ENCODE measurements around the gene MAP3K14.
"Not testable (repeated sequence)": the region's sequence is repeated elsewhere in the genome, so short reads cannot be mapped to it uniquely, and the experiment has no call there.

MAP3K14 gene

DNA sequence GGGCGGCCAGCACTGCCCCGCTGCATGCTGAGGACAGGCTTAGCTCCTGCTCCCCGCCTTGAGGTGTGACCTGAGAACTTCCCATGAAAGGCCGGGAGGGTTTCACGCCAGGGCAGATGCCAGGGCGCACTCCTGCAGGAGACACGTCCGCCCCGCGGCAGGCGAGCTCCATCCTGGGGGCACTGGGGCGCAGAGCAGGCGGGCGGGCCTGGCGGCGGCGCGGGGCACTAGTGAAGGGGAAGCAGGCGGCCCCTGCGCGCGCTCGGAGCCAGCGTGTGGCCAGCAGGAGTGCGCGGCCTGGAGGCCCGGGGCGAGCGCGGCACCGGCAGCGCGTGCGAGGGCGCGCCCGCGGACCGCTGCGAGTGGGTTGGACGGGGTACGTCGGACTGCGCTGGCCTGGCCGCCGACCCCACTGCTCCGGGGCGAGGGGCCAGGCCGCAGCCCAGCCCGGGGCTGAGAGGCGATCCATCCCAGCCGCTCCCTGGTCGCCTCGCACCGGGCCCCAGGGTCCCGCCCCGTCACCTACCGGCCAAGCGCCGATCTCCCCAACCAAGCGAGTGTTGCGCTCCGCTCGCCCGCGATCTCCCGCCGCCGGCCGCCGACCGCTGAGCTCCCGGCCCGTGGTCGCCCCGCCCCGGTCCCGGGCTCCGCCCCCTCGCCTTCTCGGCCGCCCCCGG, at the start of gene MAP3K14:
TSS of gene MAP3K14 (minus strand) at position 587 of the 677 bp plus-strand sequence. CDS start 26,275 bp downstream, outside the sequence.
- DNase-seq: peak; percentile 68

DNA sequence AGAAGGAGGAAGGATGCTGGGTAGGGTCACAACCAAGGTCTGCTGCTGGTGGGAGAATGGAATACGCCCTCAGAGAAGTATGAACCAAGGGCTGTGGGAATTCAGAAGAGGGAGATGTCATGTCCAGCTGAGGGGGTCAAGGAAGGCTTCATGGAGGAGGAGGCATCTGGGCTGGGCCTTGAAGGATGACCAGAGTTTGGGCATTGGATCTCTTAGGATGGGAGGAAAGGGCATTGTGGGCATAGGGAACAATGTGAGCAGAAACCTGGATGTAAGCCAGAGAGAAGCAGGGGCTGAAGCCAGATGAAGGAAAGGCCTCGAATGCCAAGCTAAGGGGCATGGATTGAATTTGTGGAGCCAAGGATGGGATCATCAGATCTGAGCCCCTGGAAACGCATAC, 49.2 kb upstream of the MAP3K14 start:
- DNase-seq: no peak

DNA sequence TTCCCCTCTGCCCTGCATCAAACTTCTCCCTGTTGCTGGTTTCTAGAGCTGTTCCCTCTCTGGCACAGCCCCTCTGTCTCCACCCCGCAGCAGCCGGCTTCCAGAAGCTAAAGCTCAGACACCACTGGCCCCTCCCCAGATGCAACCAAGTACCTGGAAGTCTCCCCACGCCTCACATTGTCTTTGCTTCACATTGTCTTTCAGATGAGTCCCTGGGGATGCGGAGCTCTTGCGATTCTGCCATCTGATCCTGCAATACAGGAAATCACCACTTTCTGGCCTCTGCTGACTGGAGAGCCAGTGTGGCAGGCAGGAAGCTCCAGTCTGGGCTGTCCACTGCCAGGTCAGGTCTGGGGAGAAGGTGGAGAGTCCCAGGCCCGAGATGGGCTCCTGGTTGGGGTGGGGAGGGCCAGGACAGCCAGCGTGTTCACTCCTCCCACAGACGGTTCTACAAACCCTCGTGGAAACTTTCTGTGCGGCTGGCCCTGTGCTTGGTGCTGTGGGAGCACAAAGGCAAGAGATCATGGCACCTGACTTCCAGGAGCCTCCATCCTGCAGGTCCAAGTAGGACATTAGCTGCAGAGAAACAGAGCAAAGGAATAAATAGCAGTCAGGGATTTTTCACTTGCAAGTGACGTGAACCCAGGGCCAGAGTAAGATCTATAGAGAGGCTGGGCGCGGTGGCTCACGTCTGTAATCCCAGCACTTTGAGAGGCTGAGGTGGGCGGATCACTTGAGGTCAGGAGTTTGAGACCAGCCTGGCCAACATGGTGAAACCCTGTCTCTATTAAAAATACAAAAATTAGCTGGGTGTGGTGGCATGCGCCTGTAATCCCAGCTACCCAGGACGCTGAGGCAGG, 47.9 kb upstream of the MAP3K14 start:
- DNase-seq: no peak

- no peak for DNase-seq
Observed at GRCh38 chr17:45363498-45363897, 46.7 kb upstream of the MAP3K14 start.

- no peak for DNase-seq
Observed at GRCh38 chr17:45361976-45362375, 45.2 kb upstream of the MAP3K14 start.

GRCh38 chr17:45361451-45361850, 44.6 kb upstream of the MAP3K14 start:
- DNase-seq: no peak

GRCh38 chr17:45357364-45357997, 40.7 kb upstream of the MAP3K14 start:
- DNase-seq: no peak

DNA sequence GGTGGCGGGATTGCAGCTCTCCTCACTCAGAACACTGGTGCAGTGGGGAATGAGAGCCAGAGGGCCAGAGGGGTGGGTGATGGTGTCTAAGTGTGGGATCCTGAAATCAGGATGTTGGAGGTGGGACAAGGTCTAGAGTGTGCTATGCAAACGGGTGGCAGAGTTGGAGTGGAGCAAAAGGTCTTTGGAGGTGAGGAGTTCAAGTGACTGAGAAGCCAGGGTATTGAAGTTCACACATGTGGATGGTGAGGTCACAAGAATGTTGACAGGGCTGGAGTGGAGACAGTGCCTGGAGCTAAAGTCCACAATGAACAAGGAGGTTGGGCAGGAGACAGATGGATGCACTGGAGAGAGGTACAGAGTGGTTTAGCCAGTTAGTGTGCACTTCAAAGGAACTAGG, 38.3 kb upstream of the MAP3K14 start:
- no peak for DNase-seq

GRCh38 chr17:45353043-45353442, 36.2 kb upstream of the MAP3K14 start:
- no peak for DNase-seq

- no peak for DNase-seq
Observed at GRCh38 chr17:45351831-45352230, 35.0 kb upstream of the MAP3K14 start.

DNA sequence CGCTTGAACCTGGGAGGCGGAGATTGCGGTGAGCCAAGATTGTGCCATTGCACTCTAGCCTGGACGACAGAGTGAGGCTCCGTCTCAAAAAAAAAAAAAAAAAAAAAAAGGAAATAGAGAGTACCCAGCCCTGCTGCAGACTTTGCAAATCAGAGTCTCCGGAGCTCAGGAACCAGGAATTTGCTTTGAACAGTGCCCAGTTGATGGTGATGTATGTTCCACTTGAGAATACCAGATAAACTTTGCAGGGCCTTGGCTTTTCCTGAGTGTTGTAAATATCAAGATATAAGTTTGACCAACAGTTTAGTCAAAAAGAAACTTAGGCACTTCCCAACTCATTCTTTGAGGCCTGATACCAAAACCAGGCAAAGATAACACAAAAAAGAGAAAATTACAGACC, 30.6 kb upstream of the MAP3K14 start:
- no peak for DNase-seq

DNA sequence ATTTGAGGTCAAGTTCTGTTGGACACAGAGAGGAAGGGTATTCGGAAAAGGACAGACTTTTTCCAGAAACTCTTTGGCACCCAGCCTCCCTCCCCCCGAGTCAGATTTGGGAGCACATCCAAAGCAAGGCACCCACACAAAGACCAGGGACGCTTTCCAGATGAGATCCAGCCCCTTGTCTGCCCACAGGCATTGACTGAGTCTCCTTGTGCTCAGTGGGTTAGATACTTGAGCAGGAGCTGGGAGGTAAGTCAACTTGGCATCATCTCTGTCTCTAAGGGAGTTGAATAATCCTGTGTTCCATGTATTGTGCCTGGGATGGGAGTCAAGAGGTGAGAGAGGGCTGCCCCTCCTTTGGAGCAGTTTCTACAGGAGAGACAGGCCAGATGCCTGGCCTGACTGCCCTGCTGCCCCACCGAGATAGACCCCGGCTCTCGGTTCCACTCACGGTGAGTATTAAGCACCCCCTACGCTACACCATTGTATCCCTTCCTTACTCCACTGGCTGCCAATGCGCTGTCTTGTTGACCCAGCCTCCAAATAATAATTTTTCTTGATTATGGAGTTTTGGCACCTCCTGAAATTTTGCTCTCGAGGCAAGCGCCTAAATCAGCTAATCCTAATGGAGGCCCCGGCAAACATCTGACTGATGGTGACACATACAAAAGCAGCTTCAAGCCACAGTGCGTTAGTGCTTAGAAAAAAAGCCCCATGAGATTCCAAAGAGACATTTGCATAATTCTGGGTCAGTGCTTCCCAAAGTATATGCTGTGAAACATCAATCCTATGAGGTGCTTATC, 29.6 kb upstream of the MAP3K14 start:
- no peak for DNase-seq

DNA sequence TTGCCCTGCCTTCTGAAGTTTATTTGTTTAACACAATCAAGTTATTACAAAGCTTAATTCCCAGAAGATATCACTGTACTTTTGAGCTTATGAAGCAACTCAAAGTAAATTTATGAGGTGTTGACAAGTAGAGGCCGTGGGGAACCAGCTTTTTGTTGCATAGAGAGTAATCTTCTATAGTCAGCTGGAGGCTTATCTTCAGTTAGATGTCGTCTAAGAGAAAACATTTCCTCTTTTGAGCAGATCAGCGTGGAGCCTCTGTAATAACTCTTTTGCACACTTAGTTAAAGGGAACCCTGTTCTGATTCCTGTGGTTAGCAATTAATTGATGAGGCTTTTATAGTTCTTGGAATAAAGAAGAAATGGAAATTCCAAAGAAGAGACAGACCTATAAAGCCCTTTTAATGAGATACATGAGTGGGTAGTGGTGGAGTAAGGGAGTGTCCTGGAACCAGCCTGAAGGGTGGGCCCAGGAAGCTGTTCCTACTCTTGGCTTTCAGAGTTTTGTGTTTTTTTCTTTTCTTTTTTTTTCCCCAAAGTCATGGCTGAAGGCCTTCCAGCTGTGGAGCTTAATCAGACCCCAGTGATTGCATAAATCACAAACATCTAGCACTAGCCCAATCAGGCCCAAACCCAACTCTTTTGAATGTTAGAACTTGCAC, 28.9 kb upstream of the MAP3K14 start:
- DNase-seq: no peak

GRCh38 chr17:45345246-45345553, 28.4 kb upstream of the MAP3K14 start:
- no peak for DNase-seq

DNA sequence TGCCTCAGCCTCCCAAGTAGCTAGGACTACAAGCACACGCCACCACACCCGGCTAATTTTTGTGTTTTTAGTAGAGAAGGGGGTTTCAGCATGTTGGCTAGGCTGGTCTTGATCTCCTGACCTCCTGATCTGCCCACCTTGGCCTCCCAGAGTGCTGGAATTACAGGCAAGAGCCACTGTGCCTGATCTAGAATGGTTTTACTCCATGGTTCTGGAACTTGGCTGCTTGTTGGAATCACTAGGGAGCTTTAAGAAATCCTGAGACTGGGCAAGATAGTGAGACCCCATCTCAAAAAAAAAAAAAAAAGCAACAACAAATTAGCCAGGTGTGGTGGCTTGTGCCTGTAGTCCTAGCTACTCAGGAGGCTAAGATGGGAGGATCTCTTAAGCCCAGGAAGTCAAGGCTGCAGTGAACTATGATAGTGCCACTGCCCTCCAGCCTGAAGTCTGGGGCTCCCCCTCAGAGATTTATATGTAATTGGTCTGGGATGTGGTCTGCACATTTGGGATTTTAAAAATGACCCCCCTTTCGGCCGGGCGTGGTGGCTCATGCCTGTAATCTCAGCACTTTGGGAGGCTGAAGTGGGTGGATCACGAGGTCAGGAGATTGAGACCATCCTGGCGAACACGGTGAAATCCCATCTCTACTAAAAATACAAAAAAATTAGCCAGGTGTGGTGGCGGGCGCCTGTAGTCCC, 27.3 kb upstream of the MAP3K14 start:
- not testable (repeated sequence) for DNase-seq

DNA sequence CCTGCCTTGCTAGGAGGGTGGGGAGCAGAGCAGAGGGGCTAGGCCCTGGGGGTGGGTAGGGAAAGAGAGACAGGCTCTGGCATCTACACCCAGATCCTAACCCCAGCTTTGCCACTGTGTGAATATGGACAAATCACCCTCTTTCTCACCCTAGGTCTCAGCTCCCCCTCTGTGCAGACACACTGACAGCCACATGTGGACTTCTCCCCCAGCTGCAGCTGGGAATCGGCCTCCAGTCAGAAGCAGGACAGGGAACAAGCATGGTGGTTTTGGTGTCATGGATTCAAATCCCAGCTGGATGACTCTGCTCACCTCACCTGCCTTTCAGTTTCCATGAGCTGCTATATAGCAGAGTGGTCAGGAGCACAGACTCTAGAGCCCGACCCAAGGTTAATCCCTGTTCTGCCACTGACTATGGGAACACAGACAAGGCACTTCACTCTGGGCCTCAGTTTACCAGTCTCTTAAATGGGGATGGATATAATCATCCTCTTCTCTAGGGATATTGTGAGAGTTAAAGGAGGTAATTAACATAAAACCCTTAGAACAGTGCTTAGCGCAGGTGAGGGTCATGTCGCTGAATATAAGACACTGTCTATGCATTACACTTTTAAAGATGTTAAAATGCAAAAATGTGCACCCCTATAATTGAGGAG, 26.2 kb upstream of the MAP3K14 start:
- no peak for DNase-seq

DNA sequence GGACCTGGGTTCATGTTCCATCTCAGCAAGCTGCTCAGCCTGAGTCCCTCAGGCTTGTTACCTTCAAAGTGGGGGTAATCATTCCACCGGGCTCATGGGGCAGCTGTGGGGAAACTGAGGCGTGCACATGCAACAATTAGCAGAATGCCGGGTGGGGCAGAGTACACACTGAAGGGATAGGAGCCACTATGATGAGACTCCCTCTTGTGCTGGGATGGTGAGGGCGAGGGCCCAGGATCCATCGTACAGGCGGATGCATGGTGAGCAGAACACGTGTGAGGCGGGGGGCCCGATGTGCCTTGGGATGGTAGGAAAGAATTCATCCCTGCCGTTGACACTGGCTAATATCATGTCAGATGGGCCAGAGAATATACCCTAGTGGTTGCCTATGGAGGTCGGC, 25.5 kb upstream of the MAP3K14 start:
- DNase-seq: no peak

- no peak for DNase-seq
Observed at GRCh38 chr17:45341533-45342158, 24.8 kb upstream of the MAP3K14 start.

- DNase-seq: no peak
Observed at GRCh38 chr17:45339646-45340605, 23.1 kb upstream of the MAP3K14 start.

Data from activated naive CD4-positive, alpha-beta T cell treated with anti-CD3 and anti-CD28 coated beads, Interleukin-2, amount 50 U/mL, for 16 hours (primary cell).